Stimulated activated CD4-positive, alpha-beta T cell treated with anti-CD3 and anti-CD28 coated beads, Interleukin-15, amount 100 ng/mL, for 1 hour (primary cell): ENCODE measurements around the gene HAS3.
"Not testable (repeated sequence)": the region's sequence is repeated elsewhere in the genome, so short reads cannot be mapped to it uniquely, and the experiment has no call there.

Experiments used
- DNase-seq, 2 donors: peaks; one replicate each; pipeline ENCODE4 v3.0.0-alpha.2; 2020; ENCODE audit warnings: low read depth in 1 of 2, low spot score in 1 of 2

Gene HAS3

GRCh38 chr16:69115837-69116236, 10.4 kb downstream of the HAS3 start:
- DNase-seq, result no peak

- no peak for DNase-seq
Measured at GRCh38 chr16:69116256-69116875, 10.9 kb downstream of the HAS3 start.

- no peak for DNase-seq
Measured at GRCh38 chr16:69116906-69117305, 11.5 kb downstream of the HAS3 start.

GRCh38 chr16:69118468-69118867, 13.0 kb downstream of the HAS3 start:
- no peak for DNase-seq

GRCh38 chr16:69118994-69119393, 13.5 kb downstream of the HAS3 start:
- DNase-seq, result no peak

GRCh38 chr16:69119536-69119935, 14.1 kb downstream of the HAS3 start:
- DNase-seq, result no peak

GRCh38 chr16:69120096-69120664, 14.7 kb downstream of the HAS3 start:
- DNase-seq, result no peak

GRCh38 chr16:69123910-69124309, 18.5 kb downstream of the HAS3 start:
- DNase-seq, result peak in 1 of 2 donors; percentile 23

- not testable (repeated sequence) for DNase-seq
Measured at GRCh38 chr16:69124406-69124805, 19.0 kb downstream of the HAS3 start.

GRCh38 chr16:69124961-69125360, 19.5 kb downstream of the HAS3 start:
- DNase-seq, result not testable (repeated sequence)

GRCh38 chr16:69126221-69126620, 20.8 kb downstream of the HAS3 start:
- no peak for DNase-seq

GRCh38 chr16:69126801-69127200, 21.3 kb downstream of the HAS3 start:
- not testable (repeated sequence) for DNase-seq

GRCh38 chr16:69127966-69128510, 22.6 kb downstream of the HAS3 start:
- DNase-seq, result no peak

GRCh38 chr16:69130461-69130860, 25.0 kb downstream of the HAS3 start:
- DNase-seq, result no peak

GRCh38 chr16:69131167-69131838, 25.9 kb downstream of the HAS3 start:
- no peak for DNase-seq

GRCh38 chr16:69131839-69132423, 26.5 kb downstream of the HAS3 start:
- DNase-seq, result peak; percentile 40 to 71

- DNase-seq, result peak; percentile 69 to 82
Measured at GRCh38 chr16:69132424-69133252, 27.2 kb downstream of the HAS3 start, which contains the start of the genes CHTF8 and UTP4. TSS of gene CHTF8 (minus strand) at chr16:69132588. CDS start at chr16:69121458, 11,130 bp downstream. TSS of gene UTP4 (plus strand) at chr16:69132649. CDS start at chr16:69133460, 811 bp downstream.

- DNase-seq, result no peak
Measured at GRCh38 chr16:69133373-69133954, 28.0 kb downstream of the HAS3 start.

- no peak for DNase-seq
Measured at GRCh38 chr16:69138608-69139007, 33.2 kb downstream of the HAS3 start.

- not testable (repeated sequence) for DNase-seq
Measured at GRCh38 chr16:69139464-69139863, 34.0 kb downstream of the HAS3 start.
